ENCODE measurements around the gene KCNJ11.
"Not testable (repeated sequence)": the region's sequence is repeated elsewhere in the genome, so short reads cannot be mapped to it uniquely, and the experiment has no call there.

The KCNJ11 gene

DNA sequence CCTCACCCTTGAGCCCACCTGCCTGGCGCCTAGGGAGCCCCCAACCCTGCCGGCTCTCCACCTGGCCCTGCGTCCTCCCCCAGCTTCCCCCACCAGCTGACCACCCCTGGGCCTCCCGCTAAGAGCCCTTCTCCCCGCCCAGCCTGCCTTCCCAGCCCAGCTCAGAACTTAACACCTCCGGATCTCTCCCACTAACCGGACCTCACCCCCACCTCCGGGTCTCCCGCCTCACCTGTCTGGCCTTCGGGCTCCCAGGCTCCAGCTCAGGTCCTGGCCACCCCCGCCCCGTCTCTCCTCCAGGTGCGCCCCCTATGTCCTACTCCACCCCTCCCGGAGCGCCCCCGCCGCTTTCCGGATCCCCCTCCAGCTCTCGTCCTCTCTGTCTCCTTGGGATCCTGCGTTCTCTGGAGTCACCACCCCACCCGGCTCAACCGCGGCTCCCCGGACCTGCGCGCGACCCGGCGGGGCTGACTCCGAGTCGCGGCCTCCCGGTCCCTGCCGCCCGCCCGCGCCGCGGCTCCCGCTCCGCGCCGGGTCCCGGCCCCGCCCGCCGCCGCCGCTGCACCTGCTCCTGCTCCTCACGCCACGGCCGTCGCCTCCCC, at the start of gene KCNJ11:
Gene KCNJ11, minus strand, starts transcription at position 51 of the 602 bp plus-strand sequence. CDS start 568 bp downstream, outside the sequence.
- no peak for DNase-seq (ENCODE audit: low read depth in 2 of 2)

DNA sequence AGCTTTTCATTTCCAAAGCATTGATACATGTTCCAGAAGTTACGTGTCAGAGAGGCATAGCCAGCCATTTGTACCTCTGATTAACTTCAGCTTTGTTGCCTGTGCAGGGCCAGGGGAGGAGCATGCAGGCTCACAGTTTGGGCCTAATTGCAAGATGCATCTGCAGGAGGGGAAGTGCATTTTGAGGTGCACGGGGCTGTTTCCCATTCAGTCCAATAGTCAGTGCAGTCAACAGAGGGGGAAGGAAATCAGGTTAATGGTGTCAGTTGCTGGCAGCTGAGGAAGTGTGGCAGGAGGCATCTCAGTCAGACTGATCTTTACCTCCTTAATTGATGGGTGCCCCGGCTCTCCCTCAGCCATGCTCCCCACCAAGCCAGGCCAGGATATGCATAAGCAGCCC, 48.9 kb upstream of the KCNJ11 start:
- no peak for DNase-seq (ENCODE audit: low read depth in 2 of 2)

DNA sequence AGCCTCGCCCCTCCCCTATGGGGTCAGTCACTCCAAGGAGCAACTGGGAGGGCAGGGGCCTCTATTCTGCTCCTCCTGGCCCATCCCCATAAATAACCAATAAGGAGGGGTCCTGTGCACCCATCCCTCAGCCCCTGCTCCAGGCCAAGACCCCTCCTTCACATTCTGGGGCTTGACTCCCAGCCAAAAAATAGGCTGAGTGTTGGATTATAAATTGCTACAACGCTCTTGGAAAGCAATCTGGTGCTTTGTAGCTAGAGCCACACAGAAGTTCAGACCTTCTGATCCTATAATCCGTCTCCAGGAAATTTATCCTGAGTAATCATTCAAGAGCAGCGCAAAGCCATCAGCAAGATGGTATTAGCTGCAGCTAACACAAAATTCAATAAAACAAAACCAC, 45.6 kb upstream of the KCNJ11 start:
- DNase-seq (ENCODE audit: low read depth in 2 of 2), result no peak

DNA sequence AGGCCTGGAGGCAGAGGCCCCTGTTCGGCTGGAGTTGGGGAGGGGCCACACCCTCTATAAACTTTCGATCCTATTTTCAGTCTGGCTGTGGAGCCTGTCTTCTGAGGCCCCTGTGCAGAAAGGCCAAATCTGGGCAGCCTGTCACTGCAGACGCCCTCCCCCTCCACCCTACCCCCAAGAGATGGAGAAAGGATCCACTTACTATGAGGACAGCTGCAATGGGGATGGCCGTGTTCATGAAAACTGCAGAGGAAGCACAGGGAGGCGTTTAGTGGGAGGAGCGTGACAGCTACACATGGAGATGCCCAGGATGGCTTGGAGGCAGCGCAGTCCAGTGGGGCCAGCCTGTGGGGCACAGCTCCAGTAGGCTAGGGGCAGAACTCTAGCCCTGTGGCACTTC, 43.5 kb upstream of the KCNJ11 start:
- no peak for DNase-seq (ENCODE audit: low read depth in 2 of 2)

DNA sequence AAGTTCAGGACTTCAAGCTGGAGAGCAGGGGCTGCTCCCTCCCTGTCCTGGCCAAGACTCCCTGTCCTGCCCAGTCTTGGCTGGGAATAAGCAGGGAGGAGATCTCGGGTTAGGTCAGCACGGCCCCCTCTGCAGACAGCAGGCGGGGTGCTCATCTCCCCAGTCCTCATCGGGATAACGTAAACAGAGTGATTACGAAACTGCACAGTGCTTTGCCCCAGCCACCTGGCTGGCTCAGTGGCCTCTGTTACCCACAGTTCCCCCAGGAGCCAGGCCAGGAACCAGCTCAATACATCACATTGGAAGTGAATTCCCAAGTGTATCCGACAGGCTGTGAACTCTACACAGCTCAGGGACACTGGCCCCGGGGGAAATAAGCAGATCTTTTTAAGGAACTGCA, 42.7 kb upstream of the KCNJ11 start:
- DNase-seq (ENCODE audit: low read depth in 2 of 2), result no peak

DNA sequence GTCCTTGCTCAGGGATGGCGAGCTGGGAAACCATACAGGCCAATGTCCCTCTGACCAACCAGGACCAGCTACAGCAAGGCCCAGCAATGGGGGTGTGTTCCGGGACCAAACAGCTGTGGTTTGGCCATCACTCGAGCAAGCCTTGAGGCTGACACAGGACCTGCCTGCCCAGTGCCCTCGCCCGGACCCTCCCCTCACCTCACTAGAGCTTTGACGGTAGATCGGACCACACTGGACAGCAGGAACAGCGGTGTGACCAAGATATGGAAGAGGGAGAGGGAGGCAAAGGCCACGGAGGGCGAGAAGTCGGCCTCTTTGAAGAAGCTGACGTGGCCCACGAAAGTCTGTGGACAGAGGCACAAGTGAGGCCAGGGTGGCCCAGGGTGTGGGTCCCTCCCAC, 42.2 kb upstream of the KCNJ11 start:
- DNase-seq (ENCODE audit: low read depth in 2 of 2), result no peak

DNA sequence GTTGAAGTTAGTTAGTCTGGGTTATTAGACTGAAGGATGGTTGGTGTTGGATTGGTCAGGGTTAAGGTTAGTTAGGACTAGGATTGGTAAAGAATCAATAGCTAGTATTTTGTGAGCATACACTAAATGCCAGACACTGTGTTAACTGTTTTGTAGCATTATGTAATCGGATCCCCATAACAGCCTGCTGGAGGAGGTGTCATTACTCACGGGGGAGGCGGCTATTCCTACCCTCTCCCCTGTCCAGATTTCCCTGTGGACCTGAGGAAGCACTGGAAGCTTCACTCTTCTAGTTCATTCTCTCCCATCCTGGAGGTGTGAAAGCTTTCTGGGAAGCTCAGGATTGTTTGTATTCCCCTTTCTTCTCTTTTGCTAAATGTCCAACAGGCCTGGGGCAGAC, 40.5 kb upstream of the KCNJ11 start:
- no peak for DNase-seq (ENCODE audit: low read depth in 2 of 2)

DNA sequence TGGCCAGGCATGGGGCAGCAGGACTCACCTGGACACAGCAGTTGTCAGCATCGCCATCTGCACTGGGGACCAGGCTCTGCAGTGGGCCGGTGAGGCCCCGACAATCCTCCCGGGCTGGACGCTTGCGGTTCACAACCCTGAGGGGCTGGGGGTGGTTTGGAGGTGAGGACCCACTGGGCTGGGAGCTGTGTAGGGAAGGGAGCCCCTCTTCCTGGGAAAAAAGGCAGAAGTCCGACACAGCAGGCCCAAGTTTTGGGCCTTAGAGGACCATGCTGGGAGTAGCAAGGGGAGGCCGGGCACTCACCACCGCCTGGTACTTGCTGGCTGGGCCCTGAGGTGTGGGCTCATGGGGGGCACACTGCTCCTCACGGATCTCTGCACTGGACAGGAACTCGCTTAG, 39.8 kb upstream of the KCNJ11 start:
- no peak for DNase-seq (ENCODE audit: low read depth in 2 of 2)

DNA sequence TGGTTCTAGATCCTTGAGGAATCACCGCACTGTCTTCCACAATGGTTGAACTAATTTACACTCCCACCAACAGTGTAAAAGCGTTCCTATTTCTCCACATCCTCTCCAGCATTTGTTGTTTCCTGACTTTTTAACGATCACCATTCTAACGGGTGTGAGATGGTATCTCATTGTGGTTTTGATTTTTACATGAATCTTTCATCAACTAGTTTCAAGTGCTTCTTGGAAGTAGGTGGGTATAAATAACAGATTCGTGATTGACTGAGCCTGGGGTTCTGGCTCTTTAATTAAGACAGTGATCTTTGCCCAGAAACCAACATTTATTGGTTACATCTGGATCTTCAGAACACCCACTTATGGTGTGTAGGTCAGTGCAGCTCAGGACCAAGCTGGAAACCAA, 37.8 kb upstream of the KCNJ11 start:
- not testable (repeated sequence) for DNase-seq (ENCODE audit: low read depth in 2 of 2)

DNA sequence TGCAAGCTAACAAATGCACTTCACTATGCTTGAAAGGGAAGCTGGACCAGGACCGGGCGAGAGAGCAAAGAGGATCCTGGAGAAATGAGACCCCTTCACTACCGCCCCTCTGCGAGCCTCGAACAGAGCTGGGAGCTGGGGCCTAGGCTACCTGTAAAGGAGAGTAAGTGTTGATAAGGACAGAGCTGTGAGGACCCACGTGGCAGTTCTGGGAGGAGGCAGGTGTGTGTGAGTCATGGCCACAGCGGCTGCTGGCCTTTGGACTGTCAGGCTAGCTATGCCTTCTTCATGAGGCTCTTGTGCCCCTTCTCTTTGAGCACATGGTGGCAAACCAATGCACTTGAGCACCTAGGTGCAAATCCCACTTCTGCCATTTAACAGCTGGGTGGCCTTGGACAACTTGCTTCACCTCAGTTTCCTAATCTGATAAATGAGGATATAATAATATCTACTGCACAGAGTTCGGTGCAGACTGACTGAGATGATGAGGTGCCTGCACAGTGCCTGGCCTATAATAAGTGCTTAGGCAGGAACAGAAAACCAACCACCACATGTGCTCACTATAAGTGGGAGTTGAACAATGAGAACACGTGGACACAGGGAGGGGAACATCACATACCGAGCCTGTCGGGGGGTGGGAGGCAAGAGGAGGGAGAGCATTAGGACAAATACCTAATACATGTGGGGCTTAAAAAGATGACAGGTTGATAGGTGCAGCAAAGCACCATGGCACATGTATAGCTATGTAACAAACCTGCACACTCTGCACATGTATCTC, 35.3 kb upstream of the KCNJ11 start:
- no peak for DNase-seq (ENCODE audit: low read depth in 2 of 2)

DNA sequence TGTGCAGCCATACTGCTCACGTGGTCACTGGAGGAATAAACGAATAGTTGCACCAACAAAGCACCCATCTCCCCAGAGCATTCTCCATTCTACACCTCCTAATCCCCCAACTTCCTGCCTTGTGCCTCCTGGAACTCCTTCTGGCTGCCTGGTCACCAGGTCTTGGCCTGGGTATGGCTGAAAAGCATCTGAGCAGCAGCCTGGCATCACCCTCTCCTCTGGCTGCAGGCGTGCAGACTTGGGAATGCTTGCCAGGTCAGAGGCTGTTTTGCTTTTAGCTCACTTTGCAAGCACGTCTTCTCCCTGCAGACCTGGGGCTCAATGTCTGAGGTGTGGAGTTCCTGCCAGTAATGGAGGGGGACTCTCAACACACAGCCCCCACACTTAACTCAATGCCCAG, 33.3 kb upstream of the KCNJ11 start:
- DNase-seq (ENCODE audit: low read depth in 2 of 2), result no peak

DNA sequence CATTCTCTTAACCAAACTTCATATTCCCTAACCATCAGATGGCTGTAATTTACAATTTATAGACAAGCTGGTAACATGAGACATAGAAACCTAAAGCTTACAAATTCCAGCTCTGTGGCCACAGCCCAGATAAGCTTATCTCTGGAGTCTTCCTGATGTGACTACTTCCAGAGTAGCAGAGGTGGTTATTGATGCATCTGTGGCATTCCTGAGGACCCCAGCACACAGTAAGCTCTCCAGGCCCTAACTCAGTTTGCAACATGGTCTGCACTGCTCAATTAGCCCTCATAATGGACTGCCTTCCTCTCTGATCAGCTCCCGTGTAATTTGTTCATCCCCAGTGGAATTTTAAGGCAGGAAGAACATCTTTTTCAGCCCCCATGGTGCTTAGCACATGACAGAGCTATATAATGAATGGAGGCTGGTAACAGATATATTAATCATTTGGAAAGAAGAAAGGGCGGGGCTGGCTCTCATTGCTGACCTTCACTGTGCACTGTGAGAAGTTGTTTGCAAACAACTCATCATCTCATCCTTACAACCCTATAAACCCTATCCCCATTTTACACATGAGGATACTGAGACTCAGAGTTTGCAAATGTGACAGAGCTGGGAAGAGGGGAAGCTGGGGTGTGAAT, 30.1 kb upstream of the KCNJ11 start:
- DNase-seq (ENCODE audit: low read depth in 2 of 2), result no peak

DNA sequence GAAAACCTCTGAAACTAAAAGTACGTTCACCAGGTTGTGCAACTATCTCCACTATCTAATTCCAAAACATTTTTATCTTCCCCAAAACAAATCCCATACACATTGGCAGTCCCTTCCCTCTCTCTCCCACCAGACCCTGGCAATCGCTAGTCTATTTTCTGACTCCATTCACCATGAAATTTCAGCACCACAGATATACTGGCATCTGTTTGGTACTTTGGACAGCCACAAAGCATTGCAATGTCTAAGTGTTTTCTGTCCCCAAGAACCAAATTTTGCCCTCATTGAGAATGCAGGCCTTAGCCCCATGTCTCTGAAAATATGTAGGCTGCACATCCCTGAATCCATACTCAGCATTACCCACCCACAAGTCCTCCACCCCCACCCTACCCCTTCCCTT, 28.0 kb upstream of the KCNJ11 start:
- no peak for DNase-seq (ENCODE audit: low read depth in 2 of 2)

DNA sequence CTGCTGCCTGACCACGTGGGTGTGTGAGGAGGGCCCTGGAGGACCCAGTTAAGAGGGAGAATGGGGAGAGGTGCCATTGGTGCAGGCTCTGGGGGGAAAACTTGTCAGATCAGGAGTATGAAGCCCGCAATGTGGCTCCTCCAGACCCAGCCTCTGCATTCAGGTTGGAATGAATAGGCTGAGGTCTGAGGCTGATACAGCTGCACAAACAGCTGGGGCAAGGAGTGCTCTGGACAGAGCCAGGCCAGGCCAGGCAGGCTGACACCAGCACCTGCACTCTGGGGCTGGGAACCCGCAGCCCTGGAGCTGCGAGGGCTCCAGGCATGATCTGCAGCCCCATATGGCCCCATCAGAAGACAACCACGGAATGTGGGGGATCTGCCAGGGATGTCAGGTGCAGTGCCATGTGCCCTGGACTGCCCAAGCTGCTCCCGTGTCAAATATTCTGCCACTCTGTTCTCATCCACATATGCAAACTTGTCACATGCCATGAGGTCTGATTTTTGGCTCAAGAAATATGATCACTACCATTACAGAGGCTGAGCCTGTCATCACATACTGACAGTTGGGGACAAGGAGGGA, 27.2 kb upstream of the KCNJ11 start:
- no peak for DNase-seq (ENCODE audit: low read depth in 2 of 2)

DNA sequence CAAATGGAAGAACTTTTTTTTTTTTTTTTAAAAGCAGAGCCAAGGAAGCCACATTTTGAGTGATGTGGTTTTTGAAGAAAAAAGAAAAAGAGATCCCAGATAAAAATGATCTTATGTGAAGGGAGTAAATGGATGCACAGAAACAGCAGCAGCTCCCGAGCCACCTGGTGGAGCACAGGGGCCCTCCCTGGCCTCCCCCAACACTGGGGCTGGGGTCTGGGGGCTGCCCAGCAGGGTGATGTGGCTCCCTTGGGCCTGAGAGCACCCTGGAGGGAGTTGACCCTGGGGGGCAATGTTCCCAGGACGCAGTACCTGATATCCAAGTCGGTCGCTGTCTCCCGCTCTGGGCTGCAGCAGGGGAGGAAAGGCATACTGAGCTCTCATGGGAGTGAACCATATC, 26.5 kb upstream of the KCNJ11 start:
- DNase-seq (ENCODE audit: low read depth in 2 of 2), result no peak

DNA sequence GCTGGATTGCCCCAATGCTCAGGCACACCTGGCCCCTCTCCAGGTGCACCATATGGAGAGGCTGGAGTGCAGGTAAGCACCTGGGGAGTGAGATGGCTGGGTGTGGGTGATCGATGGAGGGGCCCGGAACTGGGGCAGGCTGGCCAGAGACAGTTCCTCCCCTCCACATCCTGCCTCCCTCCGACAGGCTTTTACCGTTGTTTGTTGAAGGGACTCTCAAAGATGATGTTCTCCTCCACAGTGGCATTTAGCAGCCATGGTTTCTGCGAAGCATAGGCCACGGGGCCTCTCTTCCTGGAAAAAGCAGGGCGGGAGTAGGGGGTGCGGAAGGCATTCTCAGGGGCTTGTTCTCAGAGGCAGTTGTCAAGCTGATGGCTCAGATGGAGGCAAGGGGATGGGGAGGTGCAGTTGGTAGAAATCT, 25.9 kb upstream of the KCNJ11 start:
- DNase-seq (ENCODE audit: low read depth in 2 of 2), result no peak

DNA sequence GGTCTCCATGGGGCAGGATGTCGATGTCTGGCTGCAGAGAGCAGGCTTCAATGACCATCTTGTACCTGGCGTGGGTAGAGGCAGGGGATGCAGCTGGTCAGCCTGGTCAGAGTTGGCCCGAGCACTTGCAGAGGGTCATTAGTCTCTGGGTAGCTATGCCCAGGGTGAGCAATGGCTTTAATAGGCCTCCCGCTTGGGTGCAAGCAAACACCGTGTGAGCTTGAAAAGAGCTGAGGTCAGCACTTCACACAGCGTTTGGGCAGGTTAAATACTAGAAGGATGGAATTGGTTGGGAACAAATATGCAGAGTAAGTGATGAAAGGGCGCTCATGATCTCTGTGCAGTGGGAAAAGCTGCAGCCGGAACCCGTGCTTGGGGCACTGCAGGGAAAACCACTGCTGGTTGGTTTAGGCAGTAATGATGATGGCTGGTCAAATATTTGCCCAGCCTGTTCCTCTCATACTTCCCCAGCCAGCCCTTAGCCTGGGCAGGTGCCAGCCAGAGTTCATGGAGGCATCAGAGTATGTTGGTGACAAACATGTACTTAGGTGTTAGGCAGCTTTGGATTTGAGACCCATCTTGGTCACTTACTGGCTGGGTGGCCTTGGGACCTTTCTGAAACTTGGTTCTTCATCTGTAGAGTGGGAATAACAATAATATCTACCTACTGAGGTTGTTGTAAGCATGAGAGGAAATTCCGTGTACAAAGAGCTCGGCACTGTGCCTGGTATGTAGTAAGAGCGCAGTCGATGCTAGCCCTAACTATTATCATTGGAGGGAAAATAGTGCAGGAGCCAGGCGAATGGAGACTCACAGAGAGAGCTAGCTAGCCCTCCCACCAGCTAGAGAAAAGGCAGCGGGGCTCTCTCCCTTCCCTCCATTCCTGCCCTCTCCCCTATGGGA, 25.2 kb upstream of the KCNJ11 start:
- no peak for DNase-seq (ENCODE audit: low read depth in 2 of 2)

DNA sequence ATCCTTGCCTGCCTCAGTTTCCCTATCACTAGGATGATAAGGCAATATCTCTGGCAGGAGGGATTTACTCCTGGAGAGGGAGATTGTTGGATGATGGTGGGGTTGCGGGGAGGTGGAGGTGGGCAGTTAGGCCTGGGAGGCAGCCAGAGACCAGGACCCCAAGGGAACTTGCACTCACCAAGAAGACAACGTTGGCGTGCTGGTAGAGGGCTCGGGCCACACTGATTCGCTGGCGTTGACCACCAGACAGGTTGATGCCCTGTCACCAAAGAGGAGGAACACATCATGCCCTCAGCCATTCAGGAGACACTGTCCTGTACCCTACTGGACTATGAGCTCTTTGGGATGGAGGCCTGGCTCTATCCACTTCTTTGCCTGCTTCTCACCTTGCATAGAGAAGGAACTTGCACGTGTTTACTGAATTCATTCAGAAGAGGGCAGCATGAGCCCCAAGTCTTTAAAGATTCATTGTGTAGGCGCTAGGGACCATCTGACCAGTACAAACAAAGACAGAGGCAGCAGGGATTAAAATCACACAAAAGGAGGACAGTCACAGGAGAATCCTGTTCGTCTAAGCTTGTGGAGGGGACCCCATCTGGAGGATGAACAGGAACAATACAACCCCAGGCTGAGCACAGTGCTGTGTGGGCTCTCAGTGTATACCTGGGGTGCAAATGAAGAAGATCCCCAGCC, 24.2 kb upstream of the KCNJ11 start:
- no peak for DNase-seq (ENCODE audit: low read depth in 2 of 2)

DNA sequence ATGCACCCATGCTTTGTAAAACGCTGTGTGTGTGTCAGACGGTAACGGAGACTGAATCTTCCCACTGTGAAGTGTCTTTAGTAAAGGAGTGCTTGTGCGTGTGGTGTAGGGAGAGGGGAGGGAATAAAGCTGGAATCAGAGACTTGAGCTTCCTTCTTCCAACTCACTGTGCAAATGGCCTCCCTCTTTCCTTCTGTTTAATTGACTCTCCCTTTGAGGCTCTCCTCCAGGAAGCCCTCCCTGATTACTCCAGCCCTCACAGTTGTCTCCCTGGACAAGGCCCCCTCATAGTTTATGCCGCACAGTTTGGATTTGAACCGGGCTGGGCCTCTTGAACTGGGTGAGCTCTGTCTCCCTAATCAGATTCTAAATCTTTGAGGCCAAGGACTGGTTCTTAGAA, 23.0 kb upstream of the KCNJ11 start:
- no peak for DNase-seq (ENCODE audit: low read depth in 2 of 2)

DNA sequence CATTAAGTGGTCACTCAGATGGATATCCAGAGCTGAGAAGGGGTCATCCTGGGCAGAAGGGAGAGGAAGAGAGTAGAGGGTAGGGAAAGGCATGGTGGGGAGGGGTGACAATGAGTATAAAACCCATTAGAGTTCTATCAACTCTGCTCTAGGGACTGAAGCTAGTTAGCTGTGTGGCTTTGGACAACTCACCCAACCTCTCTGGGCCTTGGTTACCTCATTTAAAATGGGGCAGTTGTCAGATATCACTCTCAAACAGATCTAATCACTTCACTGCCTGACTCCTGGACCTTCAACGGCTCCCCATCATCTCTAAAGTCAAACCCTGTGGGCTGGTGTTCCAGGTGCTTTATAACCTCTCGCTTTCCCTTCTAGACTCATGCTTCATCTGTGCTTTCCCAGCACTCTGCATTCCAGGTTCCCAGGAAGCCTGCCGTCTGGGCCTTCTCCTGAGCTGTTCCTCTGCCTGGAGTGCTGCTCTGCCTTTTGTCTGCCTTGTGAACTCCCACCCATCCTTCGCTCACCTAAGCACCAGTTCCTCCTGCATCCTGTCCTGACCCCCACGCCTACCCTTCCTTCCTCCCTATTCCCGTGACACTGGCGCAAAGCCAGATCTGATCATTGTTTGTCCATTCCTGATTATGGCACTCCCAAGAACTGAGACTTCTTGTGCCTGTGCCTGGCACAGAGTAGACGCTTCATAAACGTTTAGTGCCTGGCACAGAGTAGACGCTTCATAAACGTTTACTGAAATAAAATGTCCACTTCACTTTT, 22.3 kb upstream of the KCNJ11 start:
- no peak for DNase-seq (ENCODE audit: low read depth in 2 of 2)
